Adrenal gland (tissue), 12 donors: ENCODE measurements around the gene MTHFD1L. TPM values are rescaled to one million over a fixed set of nuclear protein-coding genes. Genes with fewer than 3 reads are reported as not detected.

Experiments used
- DNase-seq, 7 donors: peaks; one replicate each; pipeline ENCODE4 v3.0.0-alpha.2; 2019 to 2020
- H3K27ac ChIP-seq, 5 donors: fragments of 200-600 bp; sonication (generic) in 4 of 5; 1 replicate in 3 of 5; 2 replicates in 2 of 5; pipeline versions ENCODE4 v1.5.1 to v1.8.0; 2016 to 2020; ENCODE audit warnings: mild to moderate bottlenecking in 1 of 5
- H3K27me3 ChIP-seq: fragments of 200-600 bp; 2 replicates; pipeline ENCODE4 v1.8.0; 2021
- H3K36me3 ChIP-seq, 2 donors: fragments of 200-600 bp; replicated peaks in 1 of 2; 1 replicate in 1 of 2; 2 replicates in 1 of 2; pipeline versions ENCODE4 v1.5.1 to v1.8.0; 2018 to 2022
- H3K4me1 ChIP-seq, 2 donors: fragments of 200-600 bp; replicated peaks in 1 of 2; 1 replicate in 1 of 2; 2 replicates in 1 of 2; pipeline versions ENCODE4 v1.5.1 to v1.8.0; 2018 to 2021
- H3K4me3 ChIP-seq, 4 donors: fragments of 200-600 bp; sonication (generic) in 3 of 4; one replicate each; pipeline ENCODE4 v1.5.1; 2016 to 2018
- H3K9me3 ChIP-seq, 3 donors: fragments of 200-600 bp; sonication (generic) in 1 of 3; replicated peaks in 1 of 3; 1 replicate in 2 of 3; 2 replicates in 1 of 3; pipeline versions ENCODE4 v1.5.1 to v1.8.0; 2016 to 2021
- POLR2A ChIP-seq, 2 donors: fragments of 450-650 bp; IDR thresholded peaks; one replicate each; pipeline ENCODE4 v1.6.1; 2017; ENCODE audit warnings: antibody characterized with exemption in 2 of 2, mild to moderate bottlenecking in 2 of 2, moderate library complexity in 1 of 2
- WGBS, 4 donors: extraction: QIAGEN DNeasy Blood & Tissue Kit in 2 of 4; methylation state at CpG; one replicate each; pipeline versions ENCODE4 v1.1.5 to v1.1.7; 2013 to 2017; 5-methylcytosine and 5-hydroxymethylcytosine counted together
- intact Hi-C, 2 donors: fragments of 100-400 bp; cut with DNase I; formaldehyde crosslinking; loops; one replicate each; pipeline versions ENCODE4 v1.14.1 to v1.15.0; 2022 to 2023
- polyA plus RNA-seq, 3 donors: library from polyadenylated mRNA; stranded (reverse); fragments of 200-250 nt in 2 of 3; fragments of 350-450 nt in 1 of 3; fragmentation: Illumina TruSeq in 1 of 3; extraction: RNeasy Lipid Tissue Mini Kit (QIAGEN cat#74804) in 1 of 3; gene quantifications; one replicate each; pipeline ENCODE4 v1.2.3, GENCODE V29; 2013 to 2014
- total RNA-seq, 9 donors: library from RNA; depleted of rRNA in 4 of 9; stranded (reverse); fragments of >200 nt in 4 of 9; fragments of 120-200 nt in 1 of 9; fragmentation: NEBNext Ultra II Directional in 1 of 9; extraction: Animal tissue kit (Norgen Biotek cat#: 25700) in 1 of 9; gene quantifications; one replicate each; pipeline versions ENCODE4 v1.1.0 to v1.2.4, GENCODE V29; 2013 to 2023
- TF ChIP-seq, protein P1 (sequence below), 6 experiments: fragments of 450-650 bp in 4 of 6; fragments of 200-600 bp in 2 of 6; sonication (generic) in 1 of 6; IDR thresholded peaks; 1 replicate in 5 of 6; 2 replicates in 1 of 6; pipeline versions ENCODE4 v1.5.1 to v1.8.0; 2016 to 2021; ENCODE audit warnings: antibody characterized with exemption in 6 of 6, mild to moderate bottlenecking in 2 of 6, moderate library complexity in 1 of 6
- donor health status: healthy with polysubstance abuse.
- donor health status: Bipolar disorder and iron deficiency.
- donor health status: DM: yes; HTN: yes; CAD: no.
- donor health status: DM: no; HTN: no; CAD: no.
- donor health status: DM: no; HTN: no; CAD: no.
- donor health status: DM: yes; HTN: yes; CAD: no.

Gene MTHFD1L
- total and polyA plus RNA-seq, 12 donors = 8.5 to 28.8 (median 18.1) TPM

DNA sequence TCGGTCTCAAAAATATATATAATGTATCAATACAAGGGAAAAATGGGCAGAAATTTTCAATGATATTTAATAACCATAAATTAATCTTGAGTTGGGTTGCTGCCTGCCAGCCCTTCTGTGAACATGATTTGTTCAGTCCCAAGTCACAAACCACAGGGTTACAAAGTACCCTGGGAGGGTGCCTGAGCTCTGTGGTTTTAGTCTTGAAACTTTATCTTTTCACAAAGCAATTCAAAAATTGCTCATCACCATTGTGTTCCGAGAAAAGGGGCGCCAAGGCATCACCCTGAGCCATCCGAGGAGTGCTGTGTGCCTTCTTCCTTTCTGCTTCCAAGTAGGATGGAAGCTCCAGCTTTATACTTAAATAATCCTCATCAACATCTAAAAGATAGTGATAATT, 232.7 kb downstream of the MTHFD1L start:
- H3K9me3 ChIP-seq = no peaks in the 10 kb centered on the region

DNA sequence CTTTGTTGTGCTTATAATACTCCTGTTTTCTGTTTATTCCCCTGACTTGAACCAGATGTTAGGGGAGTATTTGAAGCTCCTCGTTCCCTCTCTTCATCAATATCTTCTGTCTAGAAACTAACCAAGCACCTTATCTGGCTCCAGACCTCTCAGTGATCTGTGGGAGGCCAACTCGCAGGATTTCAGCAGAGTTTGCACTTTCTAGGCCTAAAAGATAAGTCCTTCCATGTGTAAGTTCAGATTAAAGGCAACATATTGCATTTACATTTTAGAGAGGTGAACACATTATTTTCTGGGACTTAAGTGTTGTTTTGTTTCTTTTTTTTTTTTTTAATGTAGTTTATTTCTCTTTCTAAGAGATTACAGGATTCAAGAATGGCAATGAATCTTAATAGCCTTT, 234.8 kb downstream of the MTHFD1L start:
- TF ChIP-seq, protein P1, sequence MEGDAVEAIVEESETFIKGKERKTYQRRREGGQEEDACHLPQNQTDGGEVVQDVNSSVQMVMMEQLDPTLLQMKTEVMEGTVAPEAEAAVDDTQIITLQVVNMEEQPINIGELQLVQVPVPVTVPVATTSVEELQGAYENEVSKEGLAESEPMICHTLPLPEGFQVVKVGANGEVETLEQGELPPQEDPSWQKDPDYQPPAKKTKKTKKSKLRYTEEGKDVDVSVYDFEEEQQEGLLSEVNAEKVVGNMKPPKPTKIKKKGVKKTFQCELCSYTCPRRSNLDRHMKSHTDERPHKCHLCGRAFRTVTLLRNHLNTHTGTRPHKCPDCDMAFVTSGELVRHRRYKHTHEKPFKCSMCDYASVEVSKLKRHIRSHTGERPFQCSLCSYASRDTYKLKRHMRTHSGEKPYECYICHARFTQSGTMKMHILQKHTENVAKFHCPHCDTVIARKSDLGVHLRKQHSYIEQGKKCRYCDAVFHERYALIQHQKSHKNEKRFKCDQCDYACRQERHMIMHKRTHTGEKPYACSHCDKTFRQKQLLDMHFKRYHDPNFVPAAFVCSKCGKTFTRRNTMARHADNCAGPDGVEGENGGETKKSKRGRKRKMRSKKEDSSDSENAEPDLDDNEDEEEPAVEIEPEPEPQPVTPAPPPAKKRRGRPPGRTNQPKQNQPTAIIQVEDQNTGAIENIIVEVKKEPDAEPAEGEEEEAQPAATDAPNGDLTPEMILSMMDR (IDR thresholded peaks at IDR 0.05) = no peak
- no peak for TF ChIP-seq POLR2A (IDR thresholded peaks at IDR 0.05)
- no peaks in the 10 kb centered on the region for H3K9me3 ChIP-seq
- H3K36me3 ChIP-seq = no peaks in the 10 kb centered on the region
- DNase-seq = no peak
- no peak overlapping the region for H3K27ac ChIP-seq
- no peak overlapping the region for H3K4me3 ChIP-seq
- 77 to 97% (median 89%) methylated on average over 2 of the region's 2 CpGs for WGBS, 4 donors
- H3K27me3 ChIP-seq = no peaks in the 10 kb centered on the region
- intact Hi-C loops = no loop called here
- no peaks in the 10 kb centered on the region for H3K4me1 ChIP-seq

More for the DNA sequence above, 232.7 kb downstream of the MTHFD1L start:
- no peak for DNase-seq
- no peak overlapping the region for H3K27ac ChIP-seq
- no peak overlapping the region for H3K4me3 ChIP-seq
- H3K27me3 ChIP-seq = no peaks in the 10 kb centered on the region
- WGBS, 4 donors = 95 to 97% (median 96%) methylated on average over 4 of the region's 4 CpGs
- no peaks in the 10 kb centered on the region for H3K36me3 ChIP-seq
- intact Hi-C loops = no loop called here
- TF ChIP-seq, protein P1 (IDR thresholded peaks at IDR 0.05) = no peak
- no peak for TF ChIP-seq POLR2A (IDR thresholded peaks at IDR 0.05)
- no peaks in the 10 kb centered on the region for H3K4me1 ChIP-seq

DNA sequence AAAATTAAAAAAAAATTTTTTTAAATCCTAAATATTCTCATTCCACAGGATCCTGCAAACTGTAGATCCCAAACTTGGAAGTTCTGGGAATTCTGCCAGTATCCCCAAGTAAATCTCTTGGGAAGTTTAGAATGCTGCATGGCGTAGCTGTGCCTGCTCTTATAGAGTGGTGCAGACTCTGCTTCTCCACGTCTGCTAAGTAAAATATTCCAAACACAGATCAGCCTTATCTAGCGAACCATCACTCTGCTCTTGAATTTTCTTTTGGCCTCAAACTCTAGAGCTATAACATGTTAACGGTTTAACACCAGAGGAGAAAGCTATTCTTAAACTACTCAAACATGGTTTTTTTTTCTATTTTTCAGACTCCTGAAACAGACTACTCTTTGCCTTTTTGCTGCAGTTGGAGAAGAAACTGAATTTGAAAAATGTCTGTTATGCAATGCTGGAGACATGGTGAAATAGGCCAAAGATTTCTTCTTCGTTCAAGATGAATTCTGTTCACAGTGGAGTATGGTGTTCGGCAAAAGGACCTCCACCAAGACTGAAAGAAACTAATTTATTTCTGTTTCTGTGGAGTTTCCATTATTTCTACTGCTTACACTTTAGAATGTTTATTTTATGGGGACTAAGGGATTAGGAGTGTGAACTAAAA, 235.8 kb downstream of the MTHFD1L start:
- Histone ChIP-seq H3K4me3 (no peak overlapping the region), H3K36me3 (no peaks in the 10 kb centered on the region), H3K27ac (peak overlapping the region in 3 of 5 donors; percentile 22 to 47 (median 46)), H3K4me1 (no peaks in the 10 kb centered on the region), H3K27me3 (no peaks in the 10 kb centered on the region), H3K9me3 (no peaks in the 10 kb centered on the region)
- intact Hi-C loops = no loop called here
- no peak for TF ChIP-seq POLR2A (IDR thresholded peaks at IDR 0.05)
- TF ChIP-seq, protein P1 (IDR thresholded peaks at IDR 0.05) = no peak
- DNase-seq = no peak
- WGBS, 4 donors = 75 to 81% (median 79%) methylated on average over 6 of the region's 6 CpGs

DNA sequence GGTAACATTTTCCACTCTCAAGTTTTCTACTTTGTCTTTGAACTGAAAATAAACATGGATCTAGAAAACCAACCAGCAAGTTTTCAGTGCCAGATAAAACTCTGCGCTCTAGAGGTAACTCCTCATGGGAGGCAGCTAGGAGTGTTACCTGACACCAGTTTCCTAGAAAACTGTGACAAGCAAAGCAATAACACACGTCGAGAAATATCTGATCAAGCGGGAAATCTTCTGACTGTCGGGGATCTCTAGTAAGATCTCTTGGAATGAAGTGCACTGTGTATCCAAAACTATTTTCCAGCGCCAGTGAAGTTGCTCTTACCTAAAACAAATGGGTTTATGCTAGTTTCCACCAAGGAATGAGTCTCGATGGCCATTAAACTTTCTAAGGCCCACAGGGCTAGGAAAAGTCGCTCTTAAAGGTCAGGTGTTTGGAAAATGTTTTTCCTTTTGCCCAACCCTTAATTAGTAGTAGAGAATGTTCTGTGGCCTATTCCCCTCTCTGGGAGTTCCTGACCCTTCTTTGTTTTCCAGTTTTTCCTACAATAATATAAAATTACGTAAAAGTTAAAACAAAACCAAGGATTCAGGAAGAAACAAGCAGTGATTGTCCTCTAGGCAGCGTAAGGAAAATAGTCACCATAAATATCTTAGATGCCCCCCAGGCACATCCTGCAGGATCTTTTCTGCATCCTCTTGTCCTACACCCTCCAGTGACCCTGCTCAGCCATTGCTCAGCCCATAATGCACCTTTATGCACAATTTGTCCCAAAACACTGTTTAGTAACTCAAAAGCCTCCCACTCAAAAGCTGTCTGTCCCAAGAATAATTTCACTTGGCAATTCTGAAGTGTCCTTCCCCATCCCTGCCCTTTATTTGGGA, 236.6 kb downstream of the MTHFD1L start:
- DNase-seq = no peak
- WGBS, 4 donors = 80 to 95% (median 86%) methylated on average over 10 of the region's 10 CpGs
- TF ChIP-seq, protein P1 (IDR thresholded peaks at IDR 0.05) = no peak
- TF ChIP-seq POLR2A (IDR thresholded peaks at IDR 0.05) = no peak
- Histone ChIP-seq H3K4me3 (no peak overlapping the region), H3K27me3 (no peaks in the 10 kb centered on the region), H3K36me3 (no peaks in the 10 kb centered on the region), H3K27ac (peak overlapping the region in 3 of 5 donors; percentile 22 to 47 (median 46)), H3K4me1 (no peaks in the 10 kb centered on the region), H3K9me3 (no peaks in the 10 kb centered on the region)
- intact Hi-C loops = no loop called here
